OCI-LY1 (cell line): ENCODE results near the gene MB.

Experiments used
- H2AFZ ChIP-seq: fragments of 200-600 bp; sonication (generic), shearing (Covaris generic); 2 replicates; pipeline ENCODE4 v1.6.0; 2014; ENCODE audit warnings: antibody characterized with exemption, mild to moderate bottlenecking, low read length
- H3F3A ChIP-seq: fragments of 200-600 bp; sonication (generic), shearing (Covaris generic); 2 replicates; pipeline ENCODE4 v1.6.0; 2014; ENCODE audit warnings: mild to moderate bottlenecking, antibody characterized with exemption, low read length, moderate library complexity; ENCODE audit not compliant: insufficient read depth
- H3K27ac ChIP-seq: fragments of 200-600 bp; sonication (generic); 2 replicates; pipeline ENCODE4 v1.5.1; 2014; ENCODE audit warnings: low read length, mixed run types, mild to moderate bottlenecking, low read depth; ENCODE audit not compliant: poor library complexity, severe bottlenecking
- H3K27me3 ChIP-seq: fragments of 200-600 bp; sonication (generic); 2 replicates; pipeline ENCODE4 v1.6.0; 2014; ENCODE audit warnings: antibody characterized with exemption, mild to moderate bottlenecking, low read length, moderate library complexity; ENCODE audit not compliant: insufficient read depth
- H3K36me3 ChIP-seq: fragments of 200-600 bp; sonication (generic); 2 replicates; pipeline ENCODE4 v1.6.1; 2014; ENCODE audit warnings: mild to moderate bottlenecking, antibody characterized with exemption, low read length, moderate library complexity, mixed read lengths; ENCODE audit not compliant: insufficient read depth
- H3K4me1 ChIP-seq: fragments of 200-600 bp; sonication (generic); 2 replicates; pipeline ENCODE4 v1.5.1; 2014; ENCODE audit warnings: mild to moderate bottlenecking, low read length, moderate library complexity; ENCODE audit not compliant: insufficient read depth, severe bottlenecking
- H3K4me2 ChIP-seq: fragments of 200-600 bp; sonication (generic), shearing (Covaris generic); 2 replicates; pipeline ENCODE4 v1.6.1; 2014; ENCODE audit warnings: low read length
- H3K4me3 ChIP-seq: fragments of 200-600 bp; sonication (generic); 2 replicates; pipeline ENCODE4 v1.5.1; 2014; ENCODE audit warnings: low read length, low read depth, mild to moderate bottlenecking, mixed read lengths; ENCODE audit not compliant: poor library complexity, severe bottlenecking
- H3K79me2 ChIP-seq: fragments of 200-600 bp; shearing (Covaris generic); 2 replicates; pipeline ENCODE4 v1.6.1; 2016; ENCODE audit warnings: mixed run types, low read length, mixed read lengths; ENCODE audit not compliant: insufficient read depth
- H3K9ac ChIP-seq: fragments of 200-600 bp; sonication (generic), shearing (Covaris generic); 2 replicates; pipeline ENCODE4 v1.6.1; 2014; ENCODE audit warnings: mild to moderate bottlenecking, low read length, mixed read lengths
- H3K9me2 ChIP-seq: fragments of 200-600 bp; sonication (generic), shearing (Covaris generic); 2 replicates; pipeline ENCODE4 v1.6.1; 2014; ENCODE audit warnings: low read depth, mild to moderate bottlenecking, low read length, mixed read lengths
- H3K9me3 ChIP-seq: fragments of 200-600 bp; shearing (Covaris generic); 2 replicates; pipeline ENCODE4 v1.6.1; 2014; ENCODE audit warnings: low read length, mixed read lengths
- H4K20me1 ChIP-seq: fragments of 200-600 bp; sonication (generic), shearing (Covaris generic); 2 replicates; pipeline ENCODE4 v1.6.0; 2016; ENCODE audit warnings: mild to moderate bottlenecking, low read length; ENCODE audit not compliant: insufficient read depth
- CTCF ChIP-seq: fragments of 200-600 bp; sonication (generic), shearing (Covaris generic); IDR thresholded peaks from 2 replicates; pipeline ENCODE4 v1.5.1; 2017; ENCODE audit warnings: mild to moderate bottlenecking, antibody characterized with exemption, low read length, moderate library complexity, mixed read lengths
- EZH2 ChIP-seq: fragments of 200-600 bp; sonication (generic), shearing (Covaris generic); IDR thresholded peaks from 2 replicates; pipeline ENCODE4 v1.8.0; 2017; ENCODE audit warnings: borderline replicate concordance, mixed run types, mild to moderate bottlenecking, antibody characterized with exemption, low read length, moderate library complexity, mixed read lengths

MB gene

DNA sequence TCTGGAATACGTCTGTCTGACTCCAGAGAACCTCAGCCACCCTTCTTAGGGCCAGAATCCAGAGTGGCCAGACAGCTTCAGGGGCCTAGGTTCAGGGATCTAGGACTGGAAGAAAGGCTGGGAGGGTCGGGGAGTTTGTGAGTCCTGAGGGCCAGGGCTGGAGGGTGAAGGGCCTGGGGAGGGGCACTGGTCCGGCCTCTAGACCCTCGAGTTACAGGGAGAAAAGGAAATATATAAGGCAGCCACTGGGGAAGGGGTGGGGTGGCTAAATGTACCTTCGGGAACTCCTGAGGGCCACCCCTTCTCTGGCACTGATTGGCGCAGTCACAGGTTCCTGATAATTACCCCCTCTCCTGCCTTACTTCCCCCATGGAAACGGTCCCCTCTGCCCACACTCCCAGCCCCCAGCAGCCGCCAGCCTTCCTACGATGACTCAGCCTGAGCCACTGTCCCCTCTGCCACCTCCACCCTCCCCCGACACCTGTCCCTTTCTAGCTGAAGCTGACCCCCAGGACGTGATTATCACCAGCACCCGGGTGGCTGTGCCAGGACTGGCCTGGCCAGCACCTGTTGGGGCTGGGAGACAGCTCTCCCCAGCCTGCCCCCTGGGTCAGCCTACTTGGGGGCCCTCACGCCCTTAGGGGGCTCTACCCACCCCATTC lies 26.4 kb downstream of the MB start:
- H3K36me3 ChIP-seq, result no peaks in the 10 kb centered on the region
- H3K4me1 ChIP-seq, result no peaks in the 10 kb centered on the region

GRCh38 chr22:35589756-35590093 lies 27.4 kb downstream of the MB start:
- Histone ChIP-seq H2AFZ (no peak overlapping the region), H3K36me3 (no peaks in the 10 kb centered on the region), H3K79me2 (no peaks in the 10 kb centered on the region), H3K9ac (no peak overlapping the region), H3K4me1 (no peaks in the 10 kb centered on the region), H3K27me3 (peaks cover 10% of the 10 kb centered on the region), H3F3A (no peaks in the 10 kb centered on the region), H3K9me3 (no peaks in the 10 kb centered on the region), H3K27ac (no peak overlapping the region), H3K9me2 (no peaks in the 10 kb centered on the region), H3K4me3 (no peak overlapping the region), H4K20me1 (no peaks in the 10 kb centered on the region), H3K4me2 (no peak overlapping the region)
- no peak for TF ChIP-seq EZH2
- no peak for TF ChIP-seq CTCF

More for the DNA sequence above, 26.4 kb downstream of the MB start:
- no peak overlapping the region for H2AFZ ChIP-seq
- peaks cover 13% of the 10 kb centered on the region for H3K27me3 ChIP-seq
- no peak overlapping the region for H3K27ac ChIP-seq
- no peak overlapping the region for H3K4me3 ChIP-seq
- no peaks in the 10 kb centered on the region for H4K20me1 ChIP-seq
- H3K9me3 ChIP-seq, result no peaks in the 10 kb centered on the region
- no peaks in the 10 kb centered on the region for H3K79me2 ChIP-seq
- TF ChIP-seq CTCF, result no peak
- no peak for TF ChIP-seq EZH2
- H3F3A ChIP-seq, result no peaks in the 10 kb centered on the region
- no peak overlapping the region for H3K4me2 ChIP-seq
- no peaks in the 10 kb centered on the region for H3K9me2 ChIP-seq
- no peak overlapping the region for H3K9ac ChIP-seq

DNA sequence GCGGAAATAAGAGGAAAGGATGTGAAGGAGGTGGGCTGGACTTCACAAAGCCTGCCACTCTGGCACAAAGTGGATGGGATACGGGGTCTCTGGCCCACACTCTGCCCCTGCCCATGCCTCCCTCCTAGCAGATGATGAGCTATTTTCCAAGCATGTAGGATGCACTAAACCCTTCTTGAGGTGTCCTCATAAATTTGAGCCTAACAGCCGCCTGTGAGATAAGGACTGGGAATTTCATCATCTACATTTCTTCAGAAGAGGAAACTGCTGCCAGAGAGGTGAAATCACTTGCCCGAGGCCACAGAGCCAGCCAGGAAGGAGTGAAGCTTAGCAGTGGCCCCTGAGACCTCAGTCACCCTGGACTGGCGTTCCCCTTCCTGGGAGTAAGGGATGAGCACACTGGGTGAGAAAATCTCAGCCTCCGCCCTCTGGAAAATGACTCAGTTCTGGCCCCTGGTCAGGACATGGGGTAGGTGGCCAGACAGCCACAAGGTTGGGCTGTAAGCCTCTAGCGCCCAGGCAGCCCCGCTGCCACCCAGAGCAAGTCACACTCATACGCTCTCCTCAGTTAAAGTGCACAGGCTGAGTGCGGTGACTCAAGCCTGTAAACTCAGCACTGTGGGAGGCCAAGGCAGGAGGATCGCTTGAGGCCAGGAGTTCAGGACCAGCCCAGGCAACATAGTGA lies 27.9 kb downstream of the MB start:
- no peak overlapping the region for H3K27ac ChIP-seq
- no peaks in the 10 kb centered on the region for H3K79me2 ChIP-seq
- H4K20me1 ChIP-seq, result no peaks in the 10 kb centered on the region
- H3K4me3 ChIP-seq, result no peak overlapping the region
- no peaks in the 10 kb centered on the region for H3K4me1 ChIP-seq
- no peaks in the 10 kb centered on the region for H3K9me2 ChIP-seq
- H3K36me3 ChIP-seq, result no peaks in the 10 kb centered on the region
- TF ChIP-seq EZH2, result no peak
- no peak for TF ChIP-seq CTCF
- H3K9me3 ChIP-seq, result no peaks in the 10 kb centered on the region
- H3K4me2 ChIP-seq, result no peak overlapping the region
- no peak overlapping the region for H3K9ac ChIP-seq
- no peaks in the 10 kb centered on the region for H3F3A ChIP-seq
- no peak overlapping the region for H2AFZ ChIP-seq
- peaks cover 10% of the 10 kb centered on the region; the same call in 1 of the 2 replicates for H3K27me3 ChIP-seq
